K562 (cell line): ENCODE results near the gene CCDC185. TPM values are rescaled to one million over a fixed set of nuclear protein-coding genes. Genes with fewer than 3 reads are reported as not detected.

ENCODE experiments used
- ATAC-seq: fragments of 200-7000 bp; cut with Tn5 transposase; 3 replicates; pipeline ENCODE4 v1.9.1; 2020; ENCODE audit warnings: moderate library complexity
- BruUV-seq: library from RNA; stranded (reverse); fragments of 400-500 nt; replicated peaks from 2 replicates; lab custom pipeline; 2021; lab: Mats Ljungman, UMichigan
- CTCF ChIA-PET: fragments of 300-600 bp; formaldehyde crosslinking; extraction: SDS; loops from one replicate; lab custom pipeline; 2021; ENCODE audit warnings: low intra/inter-chr PET ratio; lab: Yijun Ruan, JAX
- POLR2A ChIA-PET: fragments of 300-600, 350-650 bp; sonication (Branson Sonifier 250); formaldehyde crosslinking; extraction: SDS; loops from one replicate; lab custom pipeline; 2021; ENCODE audit warnings: antibody characterized with exemption, inconsistent platforms; lab: Yijun Ruan, JAX
- DNase-seq, 4 experiments: peaks; one replicate each; pipeline versions ENCODE4 v3.0.0 to v3.0.0-alpha.2; 2011 to 2018; ENCODE audit warnings: low spot score in 3 of 4, mixed read lengths in 3 of 4; ENCODE audit errors: extremely low read depth in 1 of 4
- FAIRE-seq: peaks from 2 replicates; lab custom pipeline; 2011; peaks lifted over from hg19 to GRCh38; lab: Jason Lieb, UNC
- H2AFZ ChIP-seq: 2 replicates; pipeline ENCODE4 v1.6.0; 2011; ENCODE audit warnings: low read depth, low read length, control low read depth, inconsistent platforms
- H3K27ac ChIP-seq: fragments of 200-600 bp; 3 replicates; pipeline ENCODE4 v1.8.0; 2011; ENCODE audit warnings: low read depth, mild to moderate bottlenecking, control low read depth, inconsistent platforms, low read length, moderate library complexity, mixed read lengths; ENCODE audit errors: extremely low read depth
- H3K27me3 ChIP-seq, 2 experiments: fragments of 300-600 bp in 1 of 2; 2 replicates in 1 of 2; 3 replicates in 1 of 2; pipeline versions ENCODE4 v1.6.0 to v1.8.0; 2011; ENCODE audit warnings: inconsistent platforms in 2 of 2, low read length in 2 of 2, mild to moderate bottlenecking in 1 of 2, mixed read lengths in 1 of 2, moderate library complexity in 1 of 2; ENCODE audit not compliant: control insufficient read depth in 2 of 2, insufficient read depth in 2 of 2
- H3K36me3 ChIP-seq: fragments of 300-600 bp; 3 replicates; pipeline ENCODE4 v1.8.0; 2011; ENCODE audit warnings: mild to moderate bottlenecking, low read length, inconsistent platforms; ENCODE audit not compliant: control insufficient read depth, insufficient read depth
- H3K4me1 ChIP-seq, 2 experiments: fragments of 200-600 bp in 1 of 2; replicated peaks in 1 of 2; 2 replicates in 1 of 2; 3 replicates in 1 of 2; pipeline versions ENCODE4 v1.5.1 to v1.8.0; 2011; ENCODE audit warnings: inconsistent platforms in 2 of 2, low read length in 2 of 2, mild to moderate bottlenecking in 1 of 2, mixed read lengths in 1 of 2, moderate library complexity in 1 of 2; ENCODE audit not compliant: control insufficient read depth in 2 of 2, insufficient read depth in 2 of 2
- H3K4me2 ChIP-seq: 2 replicates; pipeline ENCODE4 v1.6.1; 2011; ENCODE audit warnings: low read length, control low read depth, inconsistent platforms, mixed read lengths; ENCODE audit not compliant: insufficient read depth
- H3K4me3 ChIP-seq: fragments of 200-600 bp; sonication (generic), shearing (Covaris generic); 2 replicates; pipeline ENCODE4 v1.5.1; 2016; ENCODE audit warnings: control low read depth, inconsistent platforms
- H3K79me2 ChIP-seq: fragments of 200-600 bp; 3 replicates; pipeline ENCODE4 v1.8.0; 2011; ENCODE audit warnings: low read length, inconsistent platforms; ENCODE audit not compliant: control insufficient read depth, insufficient read depth
- H3K9ac ChIP-seq, 2 experiments: 2 replicates each; pipeline versions ENCODE4 v1.6.0 to v1.6.1; 2011; ENCODE audit warnings: low read depth in 2 of 2, low read length in 2 of 2, control low read depth in 1 of 2, inconsistent platforms in 1 of 2, mild to moderate bottlenecking in 1 of 2, mixed read lengths in 1 of 2; ENCODE audit not compliant: insufficient read depth in 1 of 2
- H3K9me1 ChIP-seq: one replicate; pipeline ENCODE4 v1.6.0; 2011; ENCODE audit warnings: inconsistent platforms, mild to moderate bottlenecking, low read length, moderate library complexity; ENCODE audit not compliant: control insufficient read depth, insufficient read depth
- H3K9me3 ChIP-seq: replicated peaks from 2 replicates; pipeline ENCODE4 v1.5.1; 2011; ENCODE audit warnings: low read depth, low read length, inconsistent platforms; ENCODE audit not compliant: control insufficient read depth, insufficient read depth
- H4K20me1 ChIP-seq: replicated peaks from 2 replicates; pipeline ENCODE4 v1.6.1; 2011; ENCODE audit warnings: low read length, inconsistent platforms, mixed read lengths; ENCODE audit not compliant: control insufficient read depth, insufficient read depth
- CBX2 ChIP-seq: fragments of 200-600 bp; sonication (generic); IDR thresholded peaks from one replicate; pipeline ENCODE4 v1.6.1; 2012; ENCODE audit warnings: mild to moderate bottlenecking, low read length, inconsistent platforms; ENCODE audit not compliant: insufficient read depth, poor library complexity, severe bottlenecking
- FOXM1 ChIP-seq, 2 experiments: fragments of 450-650 bp in 1 of 2; sonication (generic) in 1 of 2; formaldehyde crosslinking in 1 of 2; IDR thresholded peaks; 2 replicates each; pipeline versions ENCODE4 v1.6.1 to v1.9.0; 2017 to 2022; ENCODE audit warnings: low read depth in 2 of 2, mild to moderate bottlenecking in 2 of 2, missing genetic modification reagents in 1 of 2, moderate library complexity in 1 of 2
- ILF3 ChIP-seq: fragments of 450-650 bp; IDR thresholded peaks from 2 replicates; pipeline ENCODE4 v1.6.1; 2018; ENCODE audit warnings: antibody characterized with exemption, mild to moderate bottlenecking, moderate library complexity, borderline replicate concordance
- RBM17 ChIP-seq: fragments of 200-400 bp; formaldehyde crosslinking; IDR thresholded peaks from 2 replicates; pipeline ENCODE4 v1.6.1; 2017; ENCODE audit warnings: low read depth, mild to moderate bottlenecking, low read length, borderline replicate concordance
- SP1 ChIP-seq: sonication (generic); formaldehyde crosslinking; IDR thresholded peaks from 2 replicates; pipeline ENCODE4 v1.8.1; 2022; ENCODE audit warnings: mild to moderate bottlenecking, missing genetic modification reagents
- TGIF2 ChIP-seq: sonication (generic); formaldehyde crosslinking; IDR thresholded peaks from 2 replicates; pipeline ENCODE4 v1.8.1; 2022; ENCODE audit warnings: mild to moderate bottlenecking, missing genetic modification reagents, moderate library complexity
- ZBTB49 ChIP-seq: sonication (generic); formaldehyde crosslinking; IDR thresholded peaks from 2 replicates; pipeline ENCODE4 v1.8.0; 2022; ENCODE audit warnings: missing genetic modification reagents, mild to moderate bottlenecking, borderline replicate concordance
- ZNF347 ChIP-seq: fragments of 450-650 bp; formaldehyde crosslinking; IDR thresholded peaks from 2 replicates; pipeline ENCODE4 v1.4.0; 2020; ENCODE audit warnings: low read depth, mild to moderate bottlenecking, moderate library complexity
- ZNF384 ChIP-seq: IDR thresholded peaks from 2 replicates; pipeline ENCODE4 v1.6.1; 2012; ENCODE audit warnings: low read depth, low read length, improper control_type of control experiment
- ZNF583 ChIP-seq: fragments of 250-450 bp; sonication (Bioruptor Pico); IDR thresholded peaks from 2 replicates; pipeline ENCODE4 v1.4.0; 2020
- ZNF586 ChIP-seq: fragments of 450-650 bp; formaldehyde crosslinking; conservative IDR thresholded peaks from 2 replicates; pipeline ENCODE4 v1.4.0; 2020; ENCODE audit warnings: mild to moderate bottlenecking, moderate library complexity
- ZNF592 ChIP-seq: fragments of 450-650 bp; IDR thresholded peaks from 2 replicates; pipeline ENCODE4 v1.6.1; 2017; ENCODE audit warnings: antibody characterized with exemption, mild to moderate bottlenecking
- WGBS: fragments of 100-300 bp; shearing (Covaris generic); methylation state at CpG from one replicate; pipeline ENCODE4 v1.1.6; 2016; ENCODE audit warnings: low coverage, mixed read lengths; ENCODE audit not compliant: insufficient coverage; ENCODE audit errors: missing lambda C conversion rate; 5-methylcytosine and 5-hydroxymethylcytosine counted together
- in situ Hi-C: fragments of 300-500 bp; cut with MboI; formaldehyde crosslinking; loops from 4 replicates; pipeline ENCODE4 v1.15.0; 2018; ENCODE audit warnings: inconsistent platforms, mixed read lengths
- intact Hi-C: fragments of 100-400 bp; cut with micrococcal nuclease; formaldehyde crosslinking; loops from 2 replicates; pipeline ENCODE4 v1.14.2; 2022
- polyA plus RNA-seq, 8 experiments: library from polyadenylated mRNA; depleted of rRNA in 4 of 8; stranded (reverse) in 5 of 8; unstranded in 3 of 8; fragments of >200 nt; fragmentation: Nextera tagmentation in 2 of 8; fragmentation: Illumina TruSeq in 1 of 8; extraction: Ambion mirVana in 2 of 8; extraction: Trizol in 1 of 8; gene quantifications; 2 replicates each; pipeline versions ENCODE4 v1.2.1 to v1.2.3, GENCODE V29; 2011 to 2014; ENCODE audit warnings: inconsistent platforms in 1 of 8, missing spikeins in 1 of 8
- total RNA-seq, 7 experiments: library from RNA; depleted of rRNA in 6 of 7; stranded (reverse); fragments of >200 nt in 6 of 7; fragmentation: Illumina TruSeq in 2 of 7; extraction: Trizol in 2 of 7; gene quantifications; 2 replicates each; pipeline versions ENCODE4 v1.2.1 to v1.2.3, GENCODE V29; 2011 to 2021; ENCODE audit warnings: low replicate concordance in 1 of 7

Gene CCDC185
- total and polyA plus RNA-seq, 9 of the 15 experiments (the other 6 are each of a cell fraction or from before 2014, with no cell fraction given) = not detected

- no peak for FAIRE-seq
These were observed 37.5 kb upstream of the CCDC185 start for GRCh38 chr1:223355699-223356098.

More at GRCh38 chr1:223355699-223356098, 37.5 kb upstream of the CCDC185 start:
- no peak overlapping the region for H3K9ac ChIP-seq
- no peak for DNase-seq
- no peak overlapping the region for H3K27ac ChIP-seq
- TF ChIP-seq ZNF586 (CRISPR knock-in tag) (no peak), ZNF592 (no peak), ZNF583 (CRISPR knock-in tag) (no peak), ILF3 (no peak), ZBTB49 (CRISPR knock-in tag) (no peak), TGIF2 (CRISPR knock-in tag) (no peak), ZNF384 (no peak), SP1 (no peak), FOXM1 (IDR thresholded peaks at IDR 0.05; ENCODE audit: low read depth) (no peak), FOXM1 (CRISPR knock-in tag; IDR thresholded peaks at IDR 0.05; ENCODE audit: low read depth) (no peak), ZNF347 (CRISPR knock-in tag) (no peak), RBM17 (no peak), CBX2 (no peak)
- ChIA-PET CTCF (interaction anchor here (0.7 kb wide), 1 partner anchor 181 kb away, joined by 4 read pairs; no protein-coding TSS in a partner anchor), POLR2A (no interaction called here)
- intact Hi-C loops (no loop called here), in situ Hi-C loops (no loop called here)
- BruUV-seq = no TSS peak
- no peaks in the 10 kb centered on the region for H3K9me1 ChIP-seq
- no peak overlapping the region for H2AFZ ChIP-seq
- H3K4me1 ChIP-seq = no peaks in the 10 kb centered on the region
- no peaks in the 10 kb centered on the region for H4K20me1 ChIP-seq
- no peak for ATAC-seq
- H3K9me3 ChIP-seq = no peaks in the 10 kb centered on the region
- H3K36me3 ChIP-seq = no peaks in the 10 kb centered on the region
- H3K4me3 ChIP-seq = no peak overlapping the region
- 5% methylated on average over 2 of the region's 2 CpGs for WGBS
- H3K27me3 ChIP-seq = peaks cover 6 to 34% of the 10 kb centered on the region in 2 experiments; a peak in 3 of 5 replicates
- no peak overlapping the region for H3K4me2 ChIP-seq
- H3K79me2 ChIP-seq = no peaks in the 10 kb centered on the region
